Prostate gland (tissue), 2 donors: Measurements from ENCODE around the gene TMEM233. TPM values are rescaled to one million over a fixed set of nuclear protein-coding genes. Genes with fewer than 3 reads are reported as not detected.

ENCODE experiments used
- DNase-seq: peaks from one replicate; pipeline ENCODE4 v3.0.0-alpha.2; 2019; ENCODE audit warnings: low spot score
- H3K27ac ChIP-seq, 2 donors: fragments of 200-600 bp; sonication (generic); 2 replicates each; pipeline ENCODE4 v1.5.1; 2017 to 2019
- H3K27me3 ChIP-seq: fragments of 200-600 bp; sonication (generic); replicated peaks from 2 replicates; pipeline ENCODE4 v1.5.1; 2019; ENCODE audit not compliant: insufficient read depth
- H3K36me3 ChIP-seq, 2 donors: fragments of 200-600 bp; sonication (generic); 1 replicate in 1 of 2; 2 replicates in 1 of 2; pipeline versions ENCODE4 v1.5.1 to v1.8.1; 2017 to 2019
- H3K4me1 ChIP-seq: fragments of 200-600 bp; sonication (generic); replicated peaks from 2 replicates; pipeline ENCODE4 v1.5.1; 2019
- H3K4me3 ChIP-seq, 2 donors: fragments of 200-600 bp; sonication (generic); 2 replicates each; pipeline ENCODE4 v1.5.1; 2017 to 2019
- H3K9me3 ChIP-seq: fragments of 200-600 bp; sonication (generic); 2 replicates; pipeline ENCODE4 v1.5.1; 2017
- CTCF ChIP-seq, 4 experiments: fragments of 200-600 bp in 2 of 4; fragments of 450-650 bp in 2 of 4; sonication (generic) in 2 of 4; IDR thresholded peaks; 1 replicate in 3 of 4; 2 replicates in 1 of 4; pipeline ENCODE4 v1.5.1; 2016 to 2019; ENCODE audit warnings: antibody characterized with exemption in 4 of 4, mild to moderate bottlenecking in 2 of 4, moderate library complexity in 2 of 4
- POLR2A ChIP-seq: fragments of 450-650 bp; IDR thresholded peaks from one replicate; pipeline ENCODE4 v1.6.1; 2016; ENCODE audit warnings: antibody characterized with exemption, mild to moderate bottlenecking
- POLR2AphosphoS5 ChIP-seq: sonication (generic); formaldehyde crosslinking; IDR thresholded peaks from one replicate; pipeline ENCODE4 v1.6.1; 2017; ENCODE audit warnings: antibody characterized with exemption
- WGBS: methylation state at CpG from one replicate; pipeline ENCODE4 v1.1.5; 2018; 5-methylcytosine and 5-hydroxymethylcytosine counted together
- intact Hi-C: fragments of 100-400 bp; cut with DNase I; formaldehyde crosslinking; loops from one replicate; pipeline ENCODE4 v1.14.2; 2022
- total RNA-seq, 2 donors: library from RNA; depleted of rRNA; stranded (reverse); fragments of >200 nt; gene quantifications; one replicate each; pipeline ENCODE4 v1.1.0, GENCODE V29; 2016

Gene TMEM233
- total RNA-seq, 2 donors from 2014 or later, result 0.18 TPM; not detected in 1

GRCh38 chr12:119681111-119681510 is 87.5 kb downstream of the TMEM233 start:
- no peak overlapping the region for H3K27ac ChIP-seq
- H3K4me1 ChIP-seq, result no peaks in the 10 kb centered on the region
- intact Hi-C loops, result no loop called here
- no peaks in the 10 kb centered on the region for H3K9me3 ChIP-seq
- TF ChIP-seq CTCF (IDR thresholded peaks at IDR 0.05) (no peak), POLR2A (no peak), POLR2AphosphoS5 (no peak)
- no peak for DNase-seq
- H3K36me3 ChIP-seq, result peaks cover 12 to 37% of the 10 kb centered on the region in 2 donors
- no peak overlapping the region for H3K4me3 ChIP-seq
- 71% methylated on average over 8 of the region's 8 CpGs for WGBS
- H3K27me3 ChIP-seq, result no peaks in the 10 kb centered on the region

GRCh38 chr12:119681728-119682638 is 88.4 kb downstream of the TMEM233 start:
- no peak overlapping the region for H3K27ac ChIP-seq
- no peak for TF ChIP-seq POLR2AphosphoS5
- TF ChIP-seq POLR2A, result no peak
- no peak for TF ChIP-seq CTCF (IDR thresholded peaks at IDR 0.05)
- no peaks in the 10 kb centered on the region for H3K4me1 ChIP-seq
- H3K27me3 ChIP-seq, result no peaks in the 10 kb centered on the region
- no peak overlapping the region for H3K4me3 ChIP-seq
- WGBS, result 75% methylated on average over 9 of the region's 9 CpGs
- H3K36me3 ChIP-seq, result peaks cover 4 to 29% of the 10 kb centered on the region in 2 donors
- DNase-seq, result no peak
- intact Hi-C loops, result no loop called here
- H3K9me3 ChIP-seq, result no peaks in the 10 kb centered on the region

GRCh38 chr12:119682639-119683252 is 89.2 kb downstream of the TMEM233 start:
- Histone ChIP-seq H3K9me3 (no peaks in the 10 kb centered on the region), H3K4me1 (no peaks in the 10 kb centered on the region), H3K27ac (no peak overlapping the region), H3K4me3 (no peak overlapping the region), H3K36me3 (peaks cover 0 to 24% of the 10 kb centered on the region in 2 donors), H3K27me3 (no peaks in the 10 kb centered on the region)
- TF ChIP-seq POLR2A (no peak), CTCF (IDR thresholded peaks at IDR 0.05) (no peak), POLR2AphosphoS5 (no peak)
- no peak for DNase-seq
- intact Hi-C loops, result no loop called here
- WGBS, result 55% methylated on average over 3 of the region's 3 CpGs

GRCh38 chr12:119683413-119683812 is 89.8 kb downstream of the TMEM233 start:
- 83% methylated on average over 6 of the region's 6 CpGs for WGBS
- no peak for TF ChIP-seq POLR2A
- TF ChIP-seq CTCF (IDR thresholded peaks at IDR 0.05), result no peak
- no peak for TF ChIP-seq POLR2AphosphoS5
- Histone ChIP-seq H3K27me3 (no peaks in the 10 kb centered on the region), H3K9me3 (no peaks in the 10 kb centered on the region), H3K4me3 (no peak overlapping the region), H3K27ac (no peak overlapping the region), H3K4me1 (no peaks in the 10 kb centered on the region), H3K36me3 (peaks cover 0 to 18% of the 10 kb centered on the region in 2 donors)
- intact Hi-C loops, result no loop called here
- no peak for DNase-seq
